PC-9 (cell line): ENCODE data around the gene ZNF574. TPM values are rescaled to one million over a fixed set of nuclear protein-coding genes. Genes with fewer than 3 reads are reported as not detected.

Source experiments
- BruUV-seq: library from RNA; stranded (reverse); fragments of 400-500 nt; replicated peaks from 2 replicates; lab custom pipeline; 2021; lab: Mats Ljungman, UMichigan
- CTCF ChIA-PET: fragments of 300-600 bp; sonication (Branson Sonifier 250); formaldehyde crosslinking; loops from one replicate; lab custom pipeline; 2022; ENCODE audit warnings: antibody characterized with exemption; lab: Charles Lee
- POLR2A ChIA-PET: fragments of 300-600 bp; sonication (Branson Sonifier 250); formaldehyde crosslinking; loops from one replicate; lab custom pipeline; 2022; ENCODE audit warnings: antibody characterized with exemption; ENCODE audit not compliant: unreplicated experiment; lab: Charles Lee
- DNase-seq, 2 experiments: peaks; one replicate each; pipeline versions ENCODE4 v3.0.0 to v3.0.0-alpha.2; 2015 to 2022; ENCODE audit warnings: mixed read lengths in 1 of 2
- H2AFZ ChIP-seq: fragments of 200-600 bp; sonication (generic); 2 replicates; pipeline ENCODE4 v1.8.1; 2017; ENCODE audit warnings: antibody characterized with exemption
- H3F3A ChIP-seq: fragments of 200-600 bp; sonication (generic); 2 replicates; pipeline ENCODE4 v1.8.1; 2017; ENCODE audit warnings: antibody characterized with exemption, mild to moderate bottlenecking, low read depth; ENCODE audit not compliant: insufficient read depth
- H3K27ac ChIP-seq: fragments of 200-600 bp; sonication (generic); 2 replicates; pipeline ENCODE4 v1.6.1; 2016; ENCODE audit warnings: mixed run types
- H3K27me3 ChIP-seq: fragments of 200-600 bp; sonication (generic); 2 replicates; pipeline ENCODE4 v1.6.1; 2016; ENCODE audit warnings: low read depth, mixed run types; ENCODE audit not compliant: insufficient read depth
- H3K36me3 ChIP-seq: fragments of 200-600 bp; sonication (generic); 2 replicates; pipeline ENCODE4 v1.6.1; 2016; ENCODE audit warnings: low read depth, mixed run types
- H3K4me1 ChIP-seq: fragments of 200-600 bp; sonication (generic); replicated peaks from 2 replicates; pipeline ENCODE4 v1.6.1; 2016; ENCODE audit warnings: mixed run types; ENCODE audit not compliant: insufficient read depth
- H3K4me2 ChIP-seq: fragments of 200-600 bp; sonication (generic); 2 replicates; pipeline ENCODE4 v1.6.1; 2017; ENCODE audit warnings: mixed run types
- H3K4me3 ChIP-seq: fragments of 200-600 bp; sonication (generic); 2 replicates; pipeline ENCODE4 v1.6.1; 2016; ENCODE audit warnings: mixed run types
- H3K79me2 ChIP-seq: fragments of 200-600 bp; sonication (generic); 2 replicates; pipeline ENCODE4 v1.6.1; 2017; ENCODE audit warnings: low read depth, mixed run types
- H3K9me2 ChIP-seq: fragments of 200-600 bp; sonication (generic); 2 replicates; pipeline ENCODE4 v1.8.1; 2017; ENCODE audit warnings: mild to moderate bottlenecking; ENCODE audit not compliant: insufficient read depth
- H3K9me3 ChIP-seq: fragments of 200-600 bp; sonication (generic); 2 replicates; pipeline ENCODE4 v1.8.1; 2016; ENCODE audit warnings: low read depth; ENCODE audit not compliant: insufficient read depth
- H4K20me1 ChIP-seq: fragments of 200-600 bp; sonication (generic); 2 replicates; pipeline ENCODE4 v1.8.1; 2017; ENCODE audit not compliant: insufficient read depth
- CTCF ChIP-seq: fragments of 200-600 bp; sonication (generic); conservative IDR thresholded peaks from 2 replicates; pipeline ENCODE4 v1.6.1; 2017; ENCODE audit warnings: mixed run types, antibody characterized with exemption, mild to moderate bottlenecking, moderate library complexity
- EZH2 ChIP-seq: fragments of 200-600 bp; sonication (generic); IDR thresholded peaks from 2 replicates; pipeline ENCODE4 v1.8.0; 2017; ENCODE audit warnings: antibody characterized with exemption, low read depth
- intact Hi-C: fragments of 100-400 bp; cut with micrococcal nuclease; formaldehyde crosslinking; loops from one replicate; pipeline ENCODE4 v1.10.0; 2022; ENCODE audit not compliant: unreplicated experiment
- total RNA-seq: library from RNA; stranded (reverse); gene quantifications from 2 replicates; pipeline ENCODE4 v1.2.3, GENCODE V29; 2021

Gene ZNF574
- total RNA-seq, 1 experiment from 2014 or later: 19.4 TPM

- H3F3A ChIP-seq: 0 out of 2 replicates have a peak, but pooled peaks cover 4% of the 10 kb centered on the region
- ChIA-PET CTCF (no interaction called here), POLR2A (interaction anchor here (0.7 kb wide), 1 partner anchor 165 kb away, joined by 3 read pairs; no protein-coding TSS in a partner anchor)
- no peaks in the 10 kb centered on the region for H3K79me2 ChIP-seq
- no peaks in the 10 kb centered on the region for H3K27me3 ChIP-seq
- no peak for DNase-seq
- TF ChIP-seq EZH2 (no peak), CTCF (no peak)
- H3K27ac ChIP-seq: no peak overlapping the region
- H3K9me2 ChIP-seq: no peaks in the 10 kb centered on the region
- H3K36me3 ChIP-seq: no peaks in the 10 kb centered on the region
- H3K4me3 ChIP-seq: no peak overlapping the region
- no peaks in the 10 kb centered on the region for H4K20me1 ChIP-seq
- intact Hi-C loops: no loop called here
- H3K4me2 ChIP-seq: no peak overlapping the region
- BruUV-seq: no TSS peak
- H3K9me3 ChIP-seq: no peaks in the 10 kb centered on the region
- peaks cover 21% of the 10 kb centered on the region for H3K4me1 ChIP-seq
- no peak overlapping the region for H2AFZ ChIP-seq
These were observed 47.0 kb downstream of the ZNF574 start for GRCh38 chr19:42122691-42123607.

DNA sequence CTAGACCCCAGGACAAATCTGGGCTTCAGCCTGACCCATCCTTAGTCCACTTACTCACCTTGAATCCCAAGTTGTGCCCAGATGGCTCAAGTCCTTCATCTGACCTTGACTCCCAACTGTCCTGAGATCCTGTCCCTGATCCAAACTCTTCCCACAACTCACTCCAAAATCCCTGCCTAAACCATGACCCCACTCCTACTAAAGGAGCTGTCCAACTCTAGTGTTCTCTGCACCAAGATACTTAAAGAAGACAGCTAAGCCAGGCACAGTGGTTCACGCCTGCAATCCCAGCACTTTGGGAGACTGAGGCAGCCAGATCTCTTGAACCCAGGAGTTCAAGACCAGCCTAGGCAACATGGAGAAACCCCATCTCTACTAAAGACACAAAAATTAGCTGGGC is 47.8 kb downstream of the ZNF574 start:
- Histone ChIP-seq H3K27me3 (no peaks in the 10 kb centered on the region), H3K4me2 (no peak overlapping the region), H3K4me1 (peaks cover 21% of the 10 kb centered on the region), H3F3A (0 out of 2 replicates have a peak, but pooled peaks cover 4% of the 10 kb centered on the region), H4K20me1 (no peaks in the 10 kb centered on the region), H3K9me2 (no peaks in the 10 kb centered on the region), H3K27ac (no peak overlapping the region), H2AFZ (no peak overlapping the region), H3K9me3 (no peaks in the 10 kb centered on the region), H3K79me2 (no peaks in the 10 kb centered on the region), H3K36me3 (no peaks in the 10 kb centered on the region), H3K4me3 (no peak overlapping the region)
- BruUV-seq: no TSS peak
- no peak for DNase-seq
- TF ChIP-seq CTCF (no peak), EZH2 (no peak)
- intact Hi-C loops: no loop called here
- CTCF ChIA-PET: no interaction called here
- POLR2A ChIA-PET: no interaction called here

- no peaks in the 10 kb centered on the region for H3K9me3 ChIP-seq
- H3K36me3 ChIP-seq: no peaks in the 10 kb centered on the region
- no peak for TF ChIP-seq EZH2
- no peak for TF ChIP-seq CTCF
- no peaks in the 10 kb centered on the region for H3K27me3 ChIP-seq
- H2AFZ ChIP-seq: no peak overlapping the region
- no peak overlapping the region for H3K27ac ChIP-seq
- H3K9me2 ChIP-seq: no peaks in the 10 kb centered on the region
- ChIA-PET POLR2A (no interaction called here), CTCF (interaction anchor here (0.6 to 0.7 kb wide), 3 partner anchors 51 to 563 kb away, joined by 3 to 4 read pairs (median 3); no protein-coding TSS in a partner anchor)
- no peaks in the 10 kb centered on the region for H3K79me2 ChIP-seq
- H3K4me1 ChIP-seq: peaks cover 21% of the 10 kb centered on the region
- H4K20me1 ChIP-seq: no peaks in the 10 kb centered on the region
- no TSS peak for BruUV-seq
- 0 out of 2 replicates have a peak, but pooled peaks cover 4% of the 10 kb centered on the region for H3F3A ChIP-seq
- no peak for DNase-seq
- intact Hi-C loops: no loop called here
- no peak overlapping the region for H3K4me2 ChIP-seq
- no peak overlapping the region for H3K4me3 ChIP-seq
These were observed 48.5 kb downstream of the ZNF574 start for GRCh38 chr19:42124386-42124901.
